GM18909 (cell line): ENCODE measurements around the gene SLC7A4.

Experiments used
- ATAC-seq: cut with Tn5 transposase; IDR thresholded peaks from one replicate; pipeline ENCODE4 v1.9.1; 2021; ENCODE audit warnings: mild to moderate bottlenecking; ENCODE audit not compliant: unreplicated experiment, poor library complexity

The SLC7A4 gene

DNA sequence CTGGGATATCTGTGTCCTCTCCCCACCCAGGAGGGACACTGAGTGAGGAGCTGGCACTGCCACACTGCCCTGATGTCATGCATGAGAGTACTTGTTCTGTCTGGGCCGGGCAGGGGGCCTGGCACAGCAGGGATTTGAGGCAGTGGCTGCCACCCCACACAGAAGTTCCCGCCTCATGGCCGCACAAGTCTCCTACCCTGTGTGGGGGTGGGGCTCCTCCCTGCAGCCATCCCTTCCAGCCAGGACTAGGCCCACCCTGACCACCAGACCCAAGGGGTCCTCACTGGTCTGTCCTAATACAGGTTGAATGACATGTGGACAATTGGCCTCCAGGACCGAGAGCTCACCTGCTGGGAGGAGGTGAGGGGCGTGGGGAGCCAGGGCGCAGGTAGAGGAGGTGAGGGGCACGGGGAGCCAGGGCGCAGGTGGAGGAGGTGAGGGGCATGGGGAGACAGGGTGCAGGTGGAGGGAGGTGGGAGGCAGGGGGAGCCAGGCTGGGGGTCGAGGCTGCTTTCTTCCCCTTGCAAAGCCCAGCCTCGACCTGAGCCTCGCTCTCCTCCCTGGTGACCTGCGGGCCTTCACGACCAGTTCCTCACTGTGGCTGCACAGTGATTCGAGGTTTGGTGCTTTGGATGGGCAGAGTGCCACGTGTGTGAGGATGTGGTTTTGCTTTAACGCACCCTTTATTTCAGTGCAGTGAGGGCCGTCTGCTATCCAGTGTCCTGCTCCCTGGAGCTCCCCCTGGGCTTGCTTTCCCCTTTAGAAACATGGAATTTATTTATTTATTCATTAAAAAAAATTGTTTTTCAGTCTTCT is 42.8 kb downstream of the SLC7A4 start:
- no peak for ATAC-seq

DNA sequence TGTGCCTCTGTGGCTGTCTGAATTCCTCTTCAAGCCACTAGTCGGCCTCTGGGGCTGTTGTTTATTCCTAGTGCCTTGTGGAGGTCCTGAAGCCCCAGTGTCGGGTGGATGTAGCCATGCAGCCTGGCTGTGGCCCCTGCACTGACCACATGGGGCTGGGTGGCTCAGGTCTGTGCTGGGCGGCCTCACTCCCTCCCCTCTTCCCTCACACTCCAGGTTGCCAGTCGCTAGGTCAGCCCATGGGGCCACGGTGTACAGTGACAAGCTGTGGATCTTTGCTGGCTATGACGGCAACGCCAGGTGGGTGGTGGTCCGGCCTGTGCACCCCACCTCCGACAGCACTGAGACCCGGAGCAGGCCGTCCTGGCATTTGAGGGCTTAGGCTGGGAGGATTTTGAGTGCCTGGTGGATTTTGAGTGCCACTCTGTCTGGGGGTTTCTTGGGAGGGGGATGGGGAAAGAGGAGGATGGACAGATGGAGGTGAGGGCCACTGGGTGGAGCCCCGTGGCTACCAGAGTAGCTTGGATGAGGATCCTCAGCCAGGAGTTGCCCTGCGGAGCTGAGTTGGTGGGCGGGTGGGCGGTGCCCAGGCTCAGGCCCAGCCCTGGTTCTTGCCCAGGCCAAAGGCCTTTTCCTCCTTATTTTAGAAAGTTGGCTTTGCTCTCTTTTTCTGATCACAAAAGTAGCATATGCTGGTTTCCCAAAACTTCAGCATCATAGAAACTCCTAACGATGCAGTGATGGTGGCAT is 43.6 kb downstream of the SLC7A4 start:
- no peak for ATAC-seq

DNA sequence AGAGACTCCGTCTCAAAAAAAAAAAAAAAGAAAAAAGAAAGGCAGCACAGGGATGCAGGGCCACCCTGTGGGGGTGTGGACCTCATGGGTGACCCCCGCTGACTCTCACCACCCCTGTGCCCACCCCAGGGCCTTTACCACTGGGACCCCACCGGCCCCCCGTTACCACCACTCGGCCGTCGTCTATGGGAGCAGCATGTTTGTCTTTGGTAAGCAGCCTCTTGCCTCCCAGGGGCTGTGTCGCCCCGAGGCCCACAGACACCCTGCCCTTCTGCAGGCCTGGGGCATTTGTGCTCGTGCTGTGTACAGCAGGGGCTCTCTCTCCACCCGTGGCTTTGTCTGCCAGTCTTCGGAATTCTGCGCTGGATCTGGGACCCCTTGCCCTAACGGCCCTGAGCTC is 45.0 kb downstream of the SLC7A4 start:
- no peak for ATAC-seq

DNA sequence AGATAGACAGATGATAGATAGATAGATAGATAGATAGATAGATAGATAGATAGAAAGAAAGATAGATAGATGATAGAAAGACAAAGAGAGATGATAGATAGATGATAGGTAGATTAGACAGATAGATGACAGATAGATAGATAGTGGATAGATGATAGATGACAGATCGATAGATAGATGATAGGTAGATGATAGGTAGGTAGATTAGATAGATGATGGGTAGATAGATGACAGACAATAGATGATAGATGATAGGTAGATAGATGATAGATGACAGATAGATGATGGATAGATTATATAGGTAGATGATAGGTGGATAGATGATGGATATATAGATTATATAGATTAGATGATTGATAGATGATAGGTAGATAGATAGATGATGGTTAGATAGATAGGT is 46.0 kb downstream of the SLC7A4 start:
- no peak for ATAC-seq

DNA sequence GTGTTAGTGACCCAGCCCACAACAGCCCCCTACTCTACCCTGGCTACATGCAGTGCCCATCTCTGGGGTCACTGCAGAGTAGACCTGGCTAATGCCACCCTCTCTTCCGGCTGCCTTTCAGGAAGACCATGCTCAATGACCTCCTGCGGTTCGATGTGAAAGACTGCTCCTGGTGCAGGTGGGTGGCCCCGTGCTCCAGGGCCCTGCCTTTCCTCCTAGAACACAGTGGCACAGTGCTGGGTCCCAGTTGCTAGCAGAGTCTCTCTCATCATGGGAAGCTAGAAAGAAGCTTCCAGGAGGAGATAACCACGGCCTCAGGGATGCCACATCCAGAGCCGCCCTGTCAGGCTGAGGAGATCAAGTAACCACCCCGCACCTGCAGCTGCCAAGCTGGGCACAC is 46.6 kb downstream of the SLC7A4 start:
- ATAC-seq, result no peak

DNA sequence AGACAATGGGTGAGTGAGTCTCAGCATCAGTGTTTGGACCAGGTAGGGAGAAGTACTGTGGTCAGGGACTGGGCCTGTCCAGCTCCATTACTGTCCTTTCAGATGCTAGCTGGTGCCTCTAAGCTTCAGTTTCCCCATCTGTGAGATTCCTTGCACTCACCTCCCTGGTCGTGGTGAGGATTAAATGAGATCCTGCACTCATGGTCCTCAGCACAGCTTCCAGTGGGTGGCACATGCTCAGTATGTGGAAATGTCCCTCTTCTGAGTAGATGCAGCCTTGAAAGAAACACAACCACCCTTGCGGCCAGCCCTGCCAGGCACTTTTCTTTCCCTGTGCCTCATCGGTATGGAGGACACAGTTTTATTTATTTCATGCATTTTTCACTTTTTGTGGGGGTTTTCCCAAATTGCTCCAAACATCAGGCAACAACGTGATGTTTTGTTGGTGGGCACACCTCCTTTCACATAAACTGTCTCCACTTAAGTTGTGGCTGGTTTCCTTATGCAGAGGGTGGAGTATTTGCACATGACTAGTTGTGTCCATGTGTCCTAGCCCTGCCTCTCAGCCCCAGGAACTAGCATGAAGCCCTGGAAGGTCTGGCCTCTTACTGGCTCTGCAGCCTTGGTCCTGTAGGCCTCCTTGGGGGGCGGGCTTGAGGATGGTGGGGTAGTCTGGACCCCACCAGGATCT is 49.1 kb downstream of the SLC7A4 start:
- ATAC-seq, result no peak

DNA sequence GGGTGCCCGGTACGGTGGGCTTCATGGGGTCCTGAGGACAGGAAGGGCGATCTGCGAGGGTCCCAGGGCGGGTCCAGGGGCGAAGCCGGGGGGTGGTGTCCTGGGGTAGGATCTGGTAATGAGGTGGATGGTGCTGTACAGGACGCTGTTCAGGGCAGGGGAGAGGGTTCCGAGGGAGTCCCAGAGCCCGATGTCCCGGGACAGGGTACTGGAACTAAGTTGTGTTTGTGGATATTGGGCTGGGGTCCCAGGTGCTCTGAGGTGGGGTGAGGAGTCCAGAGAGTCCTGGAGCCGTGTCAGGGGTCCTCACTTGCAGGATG is 49.8 kb downstream of the SLC7A4 start:
- ATAC-seq, result peak; percentile 26

DNA sequence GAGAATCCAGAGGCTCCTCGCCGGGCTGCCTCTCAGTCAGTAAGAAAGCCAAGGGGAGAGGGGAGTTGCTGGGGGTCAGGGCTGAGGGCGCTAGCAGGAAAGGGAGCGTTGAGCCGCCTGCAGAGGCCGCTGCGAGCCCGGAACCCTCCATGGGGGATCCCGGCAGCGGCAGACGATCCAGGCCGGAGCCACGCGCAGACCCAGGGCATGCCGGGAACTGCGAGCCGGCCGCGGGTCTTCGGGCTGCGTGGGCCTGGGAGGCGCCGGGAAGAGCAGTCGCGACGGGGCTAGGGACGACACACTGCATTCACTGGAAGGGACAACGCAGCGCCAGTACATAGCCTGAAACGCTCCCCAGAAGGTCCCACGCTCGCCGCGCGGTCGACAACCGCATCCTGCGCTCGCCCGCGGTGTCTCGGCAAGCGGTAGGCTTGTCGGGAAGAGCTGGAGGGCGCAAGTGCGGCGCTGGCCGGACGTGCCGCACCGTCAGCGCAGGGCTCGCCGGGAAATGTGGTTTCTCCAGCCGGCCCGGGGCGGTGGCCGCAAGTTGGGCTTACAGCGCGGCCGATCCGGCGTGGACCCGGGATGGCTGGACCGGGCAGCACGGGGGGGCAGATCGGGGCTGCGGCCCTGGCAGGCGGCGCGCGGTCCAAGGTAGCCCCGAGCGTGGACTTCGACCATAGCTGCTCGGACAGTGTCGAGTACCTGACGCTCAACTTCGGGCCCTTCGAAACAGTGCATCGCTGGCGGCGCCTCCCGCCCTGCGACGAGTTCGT is 50.4 kb downstream of the SLC7A4 start, which contains the start of gene LZTR1:
Gene LZTR1, plus strand, starts transcription at position 511 of the 776 bp plus-strand sequence. Its CDS starts 75 bp downstream, at position 586.
- ATAC-seq, result peak; percentile 81

DNA sequence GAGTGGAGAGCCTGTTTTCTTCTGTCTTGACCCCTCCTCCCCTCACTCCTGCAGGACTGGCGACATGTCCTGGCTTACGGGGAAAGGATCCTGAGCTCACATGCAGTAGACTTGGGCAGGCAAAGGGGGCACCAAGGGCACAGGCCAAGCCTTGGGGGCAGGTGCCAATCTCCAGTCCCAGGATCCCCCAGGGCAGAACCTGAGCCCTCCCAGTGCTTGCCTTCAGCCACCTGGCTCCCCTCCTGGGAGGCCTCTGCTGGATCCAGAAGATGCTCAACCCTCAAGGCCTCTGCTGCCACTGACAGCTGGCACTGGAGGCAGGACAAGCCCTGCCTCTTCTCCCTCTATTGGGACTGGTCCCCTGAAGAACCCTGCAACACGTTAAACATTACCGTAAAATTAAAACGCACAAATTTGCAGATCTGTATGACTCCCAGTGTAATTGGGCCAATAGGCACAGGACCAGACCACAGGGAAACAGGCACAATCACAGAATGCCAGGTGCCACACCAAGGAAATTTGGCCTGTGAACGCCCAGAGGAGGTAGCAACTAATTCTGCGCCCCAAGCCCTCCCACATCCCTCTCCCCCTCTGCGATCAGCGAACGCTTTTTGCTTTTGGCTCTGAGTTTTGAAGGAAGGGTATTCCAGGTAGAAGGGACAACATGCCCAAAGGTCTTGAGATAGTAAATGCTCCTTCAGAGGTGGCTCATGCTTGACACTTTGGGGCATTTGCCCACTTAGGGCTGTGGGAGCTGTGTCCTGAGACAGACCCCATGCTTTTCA is 51.2 kb downstream of the SLC7A4 start:
- ATAC-seq, result no peak

DNA sequence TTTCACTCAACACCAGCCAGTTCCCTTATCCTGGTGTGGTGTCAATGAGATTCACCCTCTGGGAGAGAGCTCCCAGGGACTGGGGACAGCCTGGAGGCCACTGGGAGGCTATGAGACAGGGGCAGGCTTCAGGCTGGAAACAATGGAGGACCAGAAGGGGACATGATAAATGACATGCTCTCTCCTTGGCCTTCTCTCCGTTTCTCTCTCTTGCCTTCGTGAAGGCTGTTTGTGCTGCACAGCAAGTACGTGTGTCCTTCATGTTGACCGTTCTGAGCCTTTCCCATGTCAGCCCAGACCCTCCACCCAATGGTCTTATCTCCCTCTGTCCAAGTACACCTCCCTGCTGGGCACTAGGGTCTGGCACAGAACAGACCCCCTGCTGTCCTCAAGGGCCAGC is 51.8 kb downstream of the SLC7A4 start:
- no peak for ATAC-seq

DNA sequence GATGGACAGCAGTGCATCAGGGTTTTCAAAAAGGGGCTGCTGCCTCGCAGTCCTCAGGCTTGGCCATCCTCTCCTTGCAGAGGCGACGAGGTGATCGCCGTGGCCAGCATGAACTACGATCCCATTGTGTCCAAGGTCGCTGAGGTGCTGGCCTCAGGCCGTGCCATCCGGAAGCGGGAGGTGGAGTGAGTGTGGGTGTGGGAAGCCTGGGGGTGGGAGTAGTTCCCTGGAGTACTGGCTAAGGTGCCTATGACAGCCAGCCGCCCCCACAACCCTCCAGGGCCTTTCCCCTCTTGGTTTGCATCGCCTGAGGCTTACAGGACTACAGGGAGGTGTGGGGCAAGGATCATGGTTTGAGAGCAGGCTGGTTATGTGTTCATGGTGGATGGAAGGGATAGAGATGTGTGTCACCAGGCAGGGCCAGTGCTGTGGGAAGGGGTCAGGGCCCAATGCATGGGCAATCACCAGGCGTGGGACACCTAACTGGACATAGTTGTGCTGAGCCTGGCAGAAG is 52.4 kb downstream of the SLC7A4 start:
- ATAC-seq, result no peak

DNA sequence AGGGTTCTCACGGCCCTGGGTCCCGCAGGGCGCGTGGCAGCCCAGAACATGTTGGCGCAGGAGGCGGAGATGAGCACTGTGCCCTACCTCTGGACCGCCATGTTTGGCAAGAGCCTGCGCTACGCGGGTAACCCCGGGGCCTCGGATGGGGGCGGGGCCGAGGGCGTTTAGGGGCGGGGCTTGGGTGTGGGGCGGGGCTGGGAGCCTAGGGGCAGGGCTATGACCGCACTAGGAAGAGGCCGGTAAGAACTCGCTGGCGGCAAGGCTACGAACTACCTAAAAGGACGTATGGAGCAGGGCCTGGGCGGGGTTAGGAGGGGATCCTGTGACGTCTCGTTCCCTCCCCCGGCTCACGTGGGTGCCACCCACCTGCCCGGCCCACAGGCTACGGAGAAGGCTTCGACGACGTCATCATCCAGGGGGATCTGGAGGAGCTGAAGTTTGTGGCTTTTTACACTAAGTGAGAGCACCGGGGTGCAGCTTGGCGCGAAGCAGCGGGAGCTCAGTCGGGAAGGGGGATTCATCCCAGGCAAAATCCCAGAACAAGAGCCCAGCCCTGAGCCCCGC is 53.0 kb downstream of the SLC7A4 start:
- no peak for ATAC-seq
